NCI-H69 (cell line): ENCODE data around the gene PSD4.

Experiments used
- DNase-seq: peaks from one replicate; lab custom pipeline; 2025; lab: John Stamatoyannopoulos, UW

PSD4 gene

DNA sequence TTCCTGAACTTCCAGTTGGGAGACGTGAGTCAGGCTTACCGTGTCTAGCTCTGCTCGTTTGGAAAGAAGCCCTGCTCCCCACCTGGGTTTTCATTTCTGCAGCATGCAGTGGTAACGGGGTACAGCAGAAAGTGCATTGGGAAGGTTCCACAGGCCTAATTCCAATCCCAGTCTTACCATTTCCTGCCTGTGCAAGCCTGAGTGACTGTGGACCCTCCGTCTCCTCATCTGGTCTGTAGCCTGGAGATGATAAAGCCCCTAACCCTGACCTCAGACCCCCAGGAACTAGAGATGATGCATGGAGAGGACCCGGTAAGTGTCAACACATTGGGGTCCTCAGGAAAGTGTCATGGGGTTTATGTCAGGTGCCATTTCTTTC lies 5.8 kb upstream of the PSD4 start:
- no peak for DNase-seq

DNA sequence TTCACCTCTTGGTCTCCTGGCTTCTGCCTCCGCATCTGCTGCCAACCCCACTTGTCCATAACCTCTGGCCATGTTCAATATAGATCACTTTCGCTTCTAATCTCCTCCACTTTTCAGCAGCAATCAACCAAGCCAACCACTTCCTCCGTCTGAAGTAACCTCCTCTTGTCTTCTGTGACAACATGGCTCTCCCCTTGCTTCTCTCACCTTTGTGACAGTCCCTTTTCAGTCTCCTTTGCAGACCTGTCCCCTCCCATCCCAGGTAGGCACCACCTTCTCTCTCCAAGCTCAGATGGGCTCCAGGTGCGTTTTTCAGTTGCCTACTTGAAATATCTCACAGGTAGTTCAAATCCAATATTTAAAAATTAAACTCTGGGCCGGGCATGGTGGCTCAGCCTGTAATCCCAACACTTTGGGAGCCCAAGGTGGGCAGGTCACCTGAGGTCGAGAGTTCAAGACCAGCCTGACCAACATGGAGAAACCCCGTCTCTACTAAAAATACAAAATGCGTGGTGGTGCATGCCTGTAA lies 4.7 kb upstream of the PSD4 start:
- DNase-seq = no peak

DNA sequence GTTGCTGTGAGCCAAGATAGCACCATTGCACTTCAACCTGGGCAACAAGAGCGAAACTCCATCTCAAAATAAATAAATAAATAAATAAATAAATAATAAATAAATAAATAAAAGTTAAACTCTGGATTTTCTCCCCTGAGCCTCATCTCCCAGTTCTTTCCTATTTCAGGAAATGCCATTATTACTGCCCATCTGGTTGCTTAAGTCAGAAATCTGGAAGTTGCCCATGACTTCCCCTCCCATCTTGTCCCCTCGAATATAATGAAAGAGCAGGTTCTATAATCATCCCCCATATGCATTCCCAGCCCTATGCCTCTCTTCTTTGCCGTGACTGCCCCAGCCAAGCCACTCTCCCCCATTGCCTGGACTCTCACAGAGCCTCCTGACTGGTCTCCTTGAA lies 4.2 kb upstream of the PSD4 start:
- DNase-seq = no peak

DNA sequence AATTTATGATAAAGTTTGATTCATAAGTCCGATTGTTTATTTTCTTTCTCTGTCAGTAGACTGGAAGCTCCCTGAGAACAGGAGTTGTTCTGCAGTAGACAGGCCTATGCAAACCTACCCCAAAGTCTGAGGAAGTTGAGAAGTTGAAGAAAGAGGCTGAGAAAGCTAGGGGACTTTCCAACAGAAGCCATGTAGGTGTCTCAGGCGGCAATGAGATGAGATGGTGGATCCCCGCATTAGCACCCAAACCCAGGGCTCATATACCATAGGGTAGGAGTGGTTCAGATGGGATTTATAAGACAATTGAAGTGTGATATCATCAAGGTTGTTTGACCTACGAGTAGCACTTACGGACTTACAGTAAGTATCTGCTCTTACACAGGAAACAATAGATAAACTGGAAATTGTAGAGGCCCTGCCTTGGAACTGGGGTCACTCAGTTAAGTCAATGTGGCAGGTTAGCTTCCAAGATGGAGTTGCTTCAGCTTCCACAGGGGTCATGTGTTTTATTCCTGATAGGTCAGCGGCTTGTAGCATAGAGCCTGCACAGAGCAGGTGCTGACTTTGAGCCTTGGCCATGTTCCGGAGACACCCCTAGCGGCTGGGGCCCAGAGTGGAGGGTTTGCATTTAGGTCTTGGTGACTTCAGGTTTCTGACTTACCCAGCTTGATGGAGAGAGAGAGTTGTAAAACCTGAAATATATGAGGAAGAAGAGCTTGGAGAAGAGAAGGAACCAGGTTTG lies 2.3 kb upstream of the PSD4 start:
- no peak for DNase-seq

DNA sequence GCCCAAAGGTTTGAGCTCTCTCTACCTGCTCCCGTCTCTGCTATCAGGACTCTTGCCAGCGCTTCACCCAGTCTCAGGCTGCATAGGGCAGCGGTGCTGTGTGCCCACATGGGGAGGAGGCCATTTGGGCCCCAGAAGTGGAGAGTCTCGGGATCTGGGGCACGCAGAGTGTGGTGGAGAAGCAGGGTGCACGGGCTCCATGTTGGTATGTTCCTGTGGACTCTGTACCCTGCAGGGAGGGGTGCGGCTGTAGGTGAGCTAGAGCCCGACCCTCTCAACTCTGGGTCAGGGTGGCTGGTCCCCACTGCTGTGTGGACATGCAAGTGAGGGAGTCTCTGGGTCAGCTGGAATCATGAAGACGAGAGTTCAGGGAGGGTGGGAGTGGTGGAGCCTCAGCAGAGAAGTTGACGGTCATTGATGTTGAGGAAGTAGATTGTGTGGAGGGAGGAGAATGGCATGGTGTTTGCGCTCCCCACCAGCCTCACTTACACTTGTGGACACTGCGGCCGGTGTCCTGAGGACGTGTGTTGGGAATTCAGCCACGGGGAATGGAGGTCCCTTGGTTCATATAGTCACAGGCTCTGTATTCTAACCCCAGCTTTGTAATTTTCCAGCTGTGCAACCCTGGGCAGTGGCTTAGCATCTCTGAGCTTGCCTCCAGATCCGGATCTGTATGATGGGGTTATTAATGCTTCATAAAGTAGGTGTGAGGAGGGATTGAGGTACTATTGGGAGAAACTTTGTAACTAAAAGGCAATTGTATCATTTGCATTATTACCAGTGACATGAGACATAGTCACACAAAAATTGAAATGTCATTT lies 840 bp upstream of the PSD4 start:
- DNase-seq = no peak

DNA sequence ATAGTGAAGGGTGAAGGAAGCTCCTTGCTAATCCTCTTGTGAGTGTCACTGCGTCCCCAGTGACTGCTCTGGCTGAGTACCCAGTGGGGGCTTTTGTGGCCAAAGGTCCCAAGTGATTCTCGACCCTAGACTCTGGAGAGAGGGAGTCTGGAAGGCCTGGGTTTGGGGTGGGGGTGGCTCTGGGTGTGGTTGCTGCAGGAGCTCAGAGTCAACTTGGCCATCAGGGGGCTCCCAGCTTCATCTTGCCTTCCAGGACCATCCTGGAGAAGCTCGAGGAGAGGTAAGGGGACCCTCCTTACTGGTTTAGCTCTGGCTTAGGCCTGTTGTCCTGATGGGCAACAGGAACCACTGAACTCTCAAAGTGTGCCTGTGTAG lies 592 bp downstream of the PSD4 start:
- no peak for DNase-seq

DNA sequence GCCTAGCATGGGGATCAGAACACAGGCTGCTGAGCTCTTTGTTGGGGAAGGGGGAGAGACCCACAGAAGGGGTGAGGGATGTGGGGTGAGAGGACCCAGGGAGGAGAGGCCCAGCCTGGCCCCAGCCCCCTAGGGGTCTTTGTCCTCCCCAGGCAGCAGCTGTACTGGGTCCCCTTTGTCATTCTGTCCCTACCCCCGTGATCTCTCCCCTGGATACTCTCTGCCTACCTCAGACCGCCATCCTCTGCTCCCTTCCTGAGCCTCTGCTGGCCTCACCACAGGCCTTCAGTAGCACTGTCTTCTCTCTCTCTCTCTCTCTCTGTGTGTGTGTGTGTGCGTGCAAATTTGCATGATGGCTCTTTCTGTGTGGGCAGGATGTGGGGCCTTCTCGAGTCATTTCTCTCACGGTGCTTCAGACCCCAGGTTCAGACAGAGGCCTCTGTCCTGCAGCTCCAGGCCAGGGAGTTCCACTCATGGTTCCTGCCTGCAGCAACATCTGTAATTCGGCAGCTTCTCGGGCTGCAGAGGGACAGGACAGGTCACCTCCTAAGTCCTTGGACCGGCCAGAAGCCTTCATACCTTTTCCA lies 1.4 kb downstream of the PSD4 start:
- DNase-seq = no peak

DNA sequence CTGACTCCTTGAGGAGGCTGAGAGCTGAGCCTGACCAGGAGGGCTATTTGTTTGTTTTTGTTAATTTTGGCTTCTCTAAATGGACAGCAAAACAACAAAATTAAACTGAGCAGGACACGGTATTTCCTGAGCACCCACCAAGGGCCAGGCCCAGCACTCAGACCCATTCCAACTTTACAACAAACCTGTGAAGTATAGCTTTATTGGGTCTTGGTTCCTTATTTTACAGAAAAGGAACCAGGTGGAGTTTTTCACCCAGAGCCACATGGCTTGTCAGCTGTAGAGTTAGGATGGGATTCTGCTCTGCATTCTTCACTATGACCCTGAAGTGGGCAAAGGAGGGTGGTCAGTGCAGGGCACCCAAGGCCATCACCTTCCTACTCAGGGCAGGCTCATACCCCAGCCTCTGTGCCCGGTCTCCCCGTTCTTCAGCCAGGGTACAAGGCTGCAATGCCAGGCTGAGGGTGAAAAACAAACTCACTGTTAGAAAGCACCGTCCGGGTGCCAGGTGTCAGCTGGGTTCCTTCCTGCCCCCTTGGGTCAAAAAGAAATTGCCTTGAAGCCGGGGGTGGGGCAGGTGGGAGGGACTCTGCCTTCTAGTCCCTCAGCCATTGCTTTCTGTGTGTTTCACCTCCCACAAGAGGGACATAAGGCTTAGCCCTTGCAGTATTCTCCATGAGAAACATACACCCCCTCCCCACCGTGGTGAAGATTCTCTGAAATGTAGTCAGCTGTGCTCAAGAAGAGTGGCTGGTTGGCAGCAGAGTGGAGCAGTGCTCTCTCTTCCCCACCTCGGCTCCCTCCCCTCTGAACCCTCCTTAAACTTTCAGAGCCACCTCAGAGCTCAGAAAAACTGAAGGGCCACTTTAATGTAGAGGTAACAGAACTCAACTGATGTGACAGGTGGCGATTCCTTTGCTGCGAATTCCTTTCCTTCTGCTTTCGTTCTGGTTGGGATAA lies 2.2 kb downstream of the PSD4 start:
- DNase-seq = no peak

DNA sequence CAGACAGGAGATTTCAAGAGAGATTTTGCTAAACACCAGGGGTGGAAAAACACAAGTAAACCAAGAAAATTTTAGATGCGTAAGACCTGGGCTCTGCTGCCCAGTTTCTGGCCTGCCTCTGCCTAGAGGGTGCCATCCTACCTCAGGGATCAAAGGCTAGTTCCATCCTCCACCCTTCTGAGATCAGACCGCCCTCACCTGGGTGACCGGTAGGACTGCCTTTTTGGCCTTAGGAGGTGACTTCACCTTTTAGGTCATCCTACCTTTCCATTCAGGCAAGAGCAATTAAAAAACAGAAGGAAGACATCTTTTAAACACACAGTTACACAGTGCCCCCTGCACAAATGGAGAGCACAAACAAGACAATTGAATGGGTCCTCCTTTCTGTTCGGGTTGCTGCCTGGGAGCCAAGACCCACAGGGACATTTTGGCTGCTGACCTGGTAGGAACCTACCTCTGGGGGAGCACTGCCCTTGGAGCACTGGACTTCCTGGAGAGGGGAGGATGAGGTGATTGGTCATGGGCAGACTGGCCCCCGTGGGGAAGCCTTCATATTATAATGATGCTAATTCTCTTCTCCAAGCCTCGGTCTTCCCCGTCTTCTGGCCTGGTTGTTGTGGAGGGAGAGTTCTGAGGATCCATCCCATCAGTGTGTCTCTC lies 3.1 kb downstream of the PSD4 start:
- DNase-seq = no peak

DNA sequence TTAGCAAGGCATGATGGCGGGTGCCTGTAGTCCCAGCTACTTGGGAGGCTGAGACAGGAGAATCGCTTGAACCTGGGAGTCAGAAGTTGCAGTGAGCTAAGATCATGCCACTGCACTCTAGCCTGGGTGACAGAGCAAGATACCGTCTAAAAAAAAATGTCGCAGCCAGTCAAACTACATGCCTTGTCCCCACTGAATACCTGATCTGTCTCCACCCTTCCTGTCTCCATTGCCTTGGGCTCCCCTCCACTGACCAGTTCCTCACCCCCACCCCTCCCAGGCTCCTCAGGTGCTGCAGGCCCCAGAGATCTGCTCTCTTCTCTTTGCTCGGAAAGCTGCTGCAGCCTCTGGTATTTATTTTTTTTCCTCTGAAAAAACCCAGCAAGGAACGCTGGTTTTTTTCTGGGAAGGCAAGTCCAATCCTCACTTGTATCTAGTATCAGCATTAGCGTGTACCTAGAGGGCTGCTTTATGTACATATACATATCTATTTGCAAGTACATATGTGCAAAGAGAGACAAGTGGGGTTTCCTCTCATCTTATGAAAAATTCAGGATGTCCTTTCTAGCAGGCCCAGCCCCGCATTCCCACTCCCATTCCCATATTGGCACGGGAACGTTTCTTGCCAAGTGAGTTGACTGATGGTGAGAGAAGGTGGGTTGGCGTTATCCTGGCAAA lies 4.4 kb downstream of the PSD4 start:
- DNase-seq = no peak

DNA sequence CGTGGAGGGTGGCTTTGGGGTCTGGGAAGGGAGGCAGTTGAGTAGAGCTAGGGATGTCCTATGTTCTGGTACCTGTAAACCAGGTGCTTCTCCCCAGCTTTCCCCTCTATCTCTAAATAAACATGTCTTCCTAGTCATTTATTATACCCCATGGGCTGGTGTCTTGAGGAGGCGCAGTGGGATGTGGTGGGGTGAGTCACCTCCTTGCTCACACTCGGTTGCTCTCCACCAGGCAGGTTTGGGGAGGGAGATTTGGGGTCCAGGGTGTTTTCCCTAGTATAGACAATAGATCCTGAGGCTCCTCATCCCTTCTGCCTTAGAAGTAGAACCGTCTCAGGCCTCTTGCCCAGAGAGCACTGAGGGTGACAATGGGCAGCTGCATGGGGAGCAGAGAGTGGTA lies 5.1 kb downstream of the PSD4 start:
- no peak for DNase-seq

DNA sequence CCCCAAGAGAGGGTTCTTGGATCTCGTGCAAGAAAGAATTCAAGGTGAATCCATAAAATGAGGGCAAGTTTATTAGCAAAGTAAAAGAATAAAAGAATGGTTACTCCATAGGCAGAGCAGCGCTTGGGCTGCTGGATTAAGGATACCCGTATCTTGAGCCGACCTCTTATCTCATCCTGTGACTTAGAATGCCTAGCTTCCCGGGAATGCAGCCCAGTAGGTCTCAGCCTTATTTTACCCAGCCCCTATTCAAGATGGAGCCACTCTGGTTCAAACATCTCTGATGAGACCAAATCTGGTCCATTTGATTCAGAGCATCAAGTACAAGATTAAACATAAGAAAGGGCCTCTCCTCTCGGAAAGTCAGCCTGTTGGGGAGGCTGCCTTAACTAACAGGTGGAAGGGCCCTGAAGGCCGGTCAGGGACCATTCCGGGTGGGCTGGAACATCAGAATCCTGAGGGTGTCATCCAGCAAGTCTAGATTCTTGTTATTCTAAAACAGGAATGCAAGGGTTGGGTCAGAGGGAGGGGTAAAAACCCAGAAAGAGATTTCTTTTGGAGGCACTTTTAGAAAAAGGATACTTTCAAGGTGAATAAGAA lies 5.8 kb downstream of the PSD4 start:
- no peak for DNase-seq

DNA sequence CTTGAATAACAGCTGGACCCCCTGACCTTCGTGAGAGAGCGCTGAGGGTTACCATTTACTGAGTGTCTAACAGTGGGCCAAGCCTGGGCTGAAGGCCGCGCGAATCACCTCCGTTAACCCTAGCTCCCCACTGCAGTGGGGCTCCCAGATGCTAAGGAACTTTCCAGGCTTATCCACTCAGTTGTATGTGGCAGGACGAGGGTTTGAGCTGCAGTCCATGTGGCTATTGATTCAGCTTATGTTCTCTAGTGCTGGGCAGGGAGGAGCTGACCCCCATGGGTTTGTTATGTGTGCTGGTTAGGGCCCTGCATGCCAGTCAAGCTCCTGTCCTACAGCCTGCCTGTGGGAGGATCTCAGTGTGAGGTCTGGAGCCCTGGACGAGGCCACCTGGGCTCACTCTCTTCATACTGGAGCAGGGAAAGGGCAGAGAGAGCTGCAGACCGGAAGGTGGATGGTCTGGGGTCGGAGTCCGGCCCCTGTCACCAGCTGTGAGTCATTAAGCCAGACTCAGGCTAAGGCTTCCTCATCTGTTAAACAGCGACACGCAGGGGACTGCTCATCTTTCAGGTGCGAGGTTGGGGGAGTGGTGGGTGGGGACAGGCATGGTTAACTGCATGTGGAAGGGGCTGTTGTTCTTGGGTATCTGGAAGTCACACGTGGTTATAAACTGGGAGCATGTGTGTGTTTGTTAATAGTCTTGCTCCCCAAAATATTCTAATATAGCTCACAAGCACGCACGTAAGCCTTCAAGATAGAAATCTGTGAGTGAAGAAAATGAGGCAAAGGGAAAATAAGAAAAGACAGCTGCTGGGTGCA lies 6.6 kb downstream of the PSD4 start:
- no peak for DNase-seq

DNA sequence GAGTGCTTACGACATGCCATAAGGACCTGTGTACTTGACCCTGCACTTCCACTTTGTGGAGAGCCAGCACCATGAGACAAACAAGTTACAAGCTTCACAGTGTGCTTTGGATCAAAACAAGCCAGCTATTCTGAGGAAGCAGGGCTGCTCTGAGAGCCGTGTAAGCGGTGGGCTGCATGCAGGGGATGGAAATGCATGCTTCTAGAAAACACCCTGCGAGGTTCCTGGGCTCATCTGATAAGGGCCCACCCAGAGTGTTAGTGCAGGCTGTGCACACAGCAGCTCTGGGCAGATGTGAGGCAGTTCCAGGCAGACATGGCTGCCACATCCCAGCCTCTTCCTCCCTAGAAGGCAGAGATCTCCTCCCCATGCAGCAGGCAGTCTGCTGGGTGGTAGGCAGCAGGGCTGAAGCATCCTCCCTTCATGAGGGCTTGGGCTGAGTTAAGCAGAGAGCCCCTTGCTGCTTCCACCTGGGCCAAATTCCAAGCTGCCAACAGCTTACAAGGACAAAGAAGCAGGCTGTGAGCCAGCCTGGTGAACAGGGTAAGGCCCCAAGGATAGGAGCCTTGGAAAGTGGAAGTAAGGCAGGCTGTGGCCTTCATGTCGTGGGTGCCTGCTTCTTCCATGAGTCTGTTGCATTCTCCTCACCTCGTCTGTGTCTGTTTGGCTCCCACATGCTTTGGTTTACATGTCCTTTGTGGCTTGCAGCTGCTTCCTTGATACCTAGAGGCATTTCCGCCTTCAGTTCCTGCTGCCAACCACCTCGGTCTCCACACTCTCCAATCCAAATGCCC lies 7.7 kb downstream of the PSD4 start:
- DNase-seq = no peak

DNA sequence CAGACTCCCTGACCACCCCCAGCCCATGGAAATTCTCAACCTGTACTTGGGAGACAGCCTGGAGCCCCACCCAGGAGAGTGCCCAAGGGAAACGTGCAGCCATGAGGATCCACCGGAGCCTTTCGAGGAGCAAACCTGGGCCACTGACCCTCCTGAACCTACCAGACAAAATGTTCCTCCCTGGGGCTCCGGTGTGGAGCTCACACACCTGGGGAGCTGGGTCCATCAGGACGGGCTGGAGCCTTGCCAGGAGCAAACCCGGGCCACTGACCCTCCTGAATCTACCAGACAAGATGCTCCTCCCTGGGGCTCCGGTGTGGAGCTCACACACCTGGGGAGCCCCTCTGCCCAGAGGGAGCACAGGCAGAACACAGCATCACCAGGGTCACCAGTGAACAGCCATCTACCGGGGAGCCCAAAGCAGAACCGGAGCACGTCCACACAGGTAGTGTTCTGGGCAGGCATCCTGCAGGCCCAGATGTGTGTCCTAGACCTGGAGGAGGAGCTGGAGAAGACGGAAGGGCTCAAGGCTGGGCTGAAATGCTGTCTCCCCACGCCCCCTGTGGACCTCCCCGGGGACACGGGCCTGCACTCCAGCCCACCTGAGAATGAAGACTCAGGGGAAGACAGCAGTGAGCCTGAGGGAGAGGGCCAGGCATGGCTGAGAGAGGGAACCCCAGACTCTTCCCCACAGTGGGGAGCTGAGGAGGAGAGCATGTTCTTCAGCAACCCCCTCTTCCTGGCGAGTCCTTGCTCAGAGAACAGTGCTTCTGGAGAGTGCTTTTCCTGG lies 8.9 kb downstream of the PSD4 start:
- DNase-seq = no peak

DNA sequence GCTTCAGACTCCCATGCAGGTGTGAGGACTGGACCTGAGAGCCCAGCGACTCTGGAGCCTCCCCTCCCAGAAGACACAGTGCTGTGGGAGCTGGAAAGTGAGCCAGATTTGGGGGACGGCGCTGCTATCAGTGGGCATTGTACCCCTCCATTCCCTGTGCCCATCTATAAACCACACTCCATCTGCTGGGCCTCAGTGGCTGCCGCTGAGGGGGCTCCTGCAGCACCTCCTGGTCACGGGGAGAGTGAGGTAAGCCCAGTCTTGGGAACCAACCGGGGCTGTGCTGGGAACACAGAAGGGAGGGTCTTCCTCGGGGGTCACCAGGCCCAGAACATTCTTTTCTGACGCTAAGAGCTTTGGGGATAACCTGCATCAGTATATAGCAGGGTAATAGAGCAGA lies 9.5 kb downstream of the PSD4 start:
- no peak for DNase-seq

DNA sequence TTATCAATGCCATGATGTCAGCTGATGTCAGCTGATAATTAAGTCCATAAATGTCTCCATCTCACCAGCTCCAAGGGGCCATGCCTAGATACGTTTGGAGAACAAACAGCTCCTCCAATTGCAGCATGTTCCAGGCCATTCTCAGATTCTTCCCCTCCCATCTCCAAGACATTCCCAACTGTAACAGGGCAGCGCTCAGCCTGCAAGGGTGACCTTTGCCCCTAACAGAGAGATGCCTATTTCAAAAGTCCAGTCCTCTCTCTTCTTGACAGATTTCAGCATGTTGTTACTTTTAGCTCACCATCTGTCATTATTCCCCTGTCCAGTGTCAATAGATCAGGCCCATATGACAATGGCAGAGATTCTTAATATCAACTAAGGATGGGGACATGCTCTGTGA lies 9.9 kb downstream of the PSD4 start:
- no peak for DNase-seq
